ENCODE results near the gene SMARCA2.

Gene SMARCA2

GRCh38 chr9:2159521-2160454, 144.6 kb downstream of the SMARCA2 start:
- Histone ChIP-seq H3K9ac (ENCODE audit: low read depth in 1 of 2, low read length in 2 of 2) (peak overlapping the region; percentile 12 to 38), H3K4me3 (ENCODE audit: low read depth in 1 of 2, low read length in 2 of 2) (peak overlapping the region; percentile 66 to 82), H3K36me3 (ENCODE audit: control insufficient read depth in 1 of 2, insufficient read depth in 2 of 2, low read length in 2 of 2) (peaks cover 4% of the 10 kb centered on the region in 2 donors), H3K9me3 (ENCODE audit: control insufficient read depth in 1 of 2, low read length in 2 of 2) (no peaks in the 10 kb centered on the region), H3K27me3 (ENCODE audit: control insufficient read depth in 1 of 2, insufficient read depth in 2 of 2, low read length in 2 of 2) (no peaks in the 10 kb centered on the region), H3K27ac (ENCODE audit: low read depth, low read length) (peak overlapping the region; percentile 30), H3K4me1 (ENCODE audit: control insufficient read depth in 1 of 2, insufficient read depth in 2 of 2, low read length in 2 of 2) (peaks cover 14 to 24% of the 10 kb centered on the region in 2 donors)

GRCh38 chr9:2161661-2162060, 146.5 kb downstream of the SMARCA2 start:
- Histone ChIP-seq H3K4me3 (ENCODE audit: low read depth in 1 of 2, low read length in 2 of 2) (no peak overlapping the region), H3K4me1 (ENCODE audit: control insufficient read depth in 1 of 2, insufficient read depth in 2 of 2, low read length in 2 of 2) (peaks cover 14 to 24% of the 10 kb centered on the region in 2 donors), H3K9me3 (ENCODE audit: control insufficient read depth in 1 of 2, low read length in 2 of 2) (no peaks in the 10 kb centered on the region), H3K27ac (ENCODE audit: low read depth, low read length) (no peak overlapping the region), H3K9ac (ENCODE audit: low read depth in 1 of 2, low read length in 2 of 2) (no peak overlapping the region), H3K27me3 (ENCODE audit: control insufficient read depth in 1 of 2, insufficient read depth in 2 of 2, low read length in 2 of 2) (no peaks in the 10 kb centered on the region), H3K36me3 (ENCODE audit: control insufficient read depth in 1 of 2, insufficient read depth in 2 of 2, low read length in 2 of 2) (peaks cover 4% of the 10 kb centered on the region in 2 donors)

- H3K9me3 ChIP-seq (ENCODE audit: control insufficient read depth in 1 of 2, low read length in 2 of 2) = no peaks in the 10 kb centered on the region
- no peak overlapping the region for H3K27ac ChIP-seq (ENCODE audit: low read depth, low read length)
- no peak overlapping the region for H3K4me3 ChIP-seq (ENCODE audit: low read depth in 1 of 2, low read length in 2 of 2)
- H3K27me3 ChIP-seq (ENCODE audit: control insufficient read depth in 1 of 2, insufficient read depth in 2 of 2, low read length in 2 of 2) = no peaks in the 10 kb centered on the region
- H3K4me1 ChIP-seq (ENCODE audit: control insufficient read depth in 1 of 2, insufficient read depth in 2 of 2, low read length in 2 of 2) = peaks cover 5 to 16% of the 10 kb centered on the region in 2 donors
- H3K9ac ChIP-seq (ENCODE audit: low read depth in 1 of 2, low read length in 2 of 2) = no peak overlapping the region
- H3K36me3 ChIP-seq (ENCODE audit: control insufficient read depth in 1 of 2, insufficient read depth in 2 of 2, low read length in 2 of 2) = peaks cover 4% of the 10 kb centered on the region in 2 donors
These were observed 148.2 kb downstream of the SMARCA2 start for GRCh38 chr9:2163231-2163885.

- Histone ChIP-seq H3K4me3 (ENCODE audit: low read depth in 1 of 2, low read length in 2 of 2) (no peak overlapping the region), H3K27ac (ENCODE audit: low read depth, low read length) (no peak overlapping the region), H3K36me3 (ENCODE audit: control insufficient read depth in 1 of 2, insufficient read depth in 2 of 2, low read length in 2 of 2) (peaks cover 4 to 9% of the 10 kb centered on the region in 2 donors), H3K9me3 (ENCODE audit: control insufficient read depth in 1 of 2, low read length in 2 of 2) (no peaks in the 10 kb centered on the region), H3K9ac (ENCODE audit: low read depth in 1 of 2, low read length in 2 of 2) (no peak overlapping the region), H3K4me1 (ENCODE audit: control insufficient read depth in 1 of 2, insufficient read depth in 2 of 2, low read length in 2 of 2) (peaks cover 5 to 16% of the 10 kb centered on the region in 2 donors), H3K27me3 (ENCODE audit: control insufficient read depth in 1 of 2, insufficient read depth in 2 of 2, low read length in 2 of 2) (no peaks in the 10 kb centered on the region)
These were observed 149.1 kb downstream of the SMARCA2 start for GRCh38 chr9:2164268-2164667.

GRCh38 chr9:2166203-2166602, 151.1 kb downstream of the SMARCA2 start:
- no peaks in the 10 kb centered on the region for H3K27me3 ChIP-seq (ENCODE audit: control insufficient read depth in 1 of 2, insufficient read depth in 2 of 2, low read length in 2 of 2)
- H3K27ac ChIP-seq (ENCODE audit: low read depth, low read length) = no peak overlapping the region
- peaks cover 0 to 1% of the 10 kb centered on the region in 2 donors for H3K4me1 ChIP-seq (ENCODE audit: control insufficient read depth in 1 of 2, insufficient read depth in 2 of 2, low read length in 2 of 2)
- H3K9ac ChIP-seq (ENCODE audit: low read depth in 1 of 2, low read length in 2 of 2) = no peak overlapping the region
- H3K9me3 ChIP-seq (ENCODE audit: control insufficient read depth in 1 of 2, low read length in 2 of 2) = no peaks in the 10 kb centered on the region
- H3K4me3 ChIP-seq (ENCODE audit: low read depth in 1 of 2, low read length in 2 of 2) = no peak overlapping the region
- peaks cover 4 to 20% of the 10 kb centered on the region in 2 donors for H3K36me3 ChIP-seq (ENCODE audit: control insufficient read depth in 1 of 2, insufficient read depth in 2 of 2, low read length in 2 of 2)

GRCh38 chr9:2169035-2169434, 153.9 kb downstream of the SMARCA2 start:
- Histone ChIP-seq H3K27me3 (ENCODE audit: control insufficient read depth in 1 of 2, insufficient read depth in 2 of 2, low read length in 2 of 2) (no peaks in the 10 kb centered on the region), H3K27ac (ENCODE audit: low read depth, low read length) (no peak overlapping the region), H3K36me3 (ENCODE audit: control insufficient read depth in 1 of 2, insufficient read depth in 2 of 2, low read length in 2 of 2) (peaks cover 11 to 27% of the 10 kb centered on the region in 2 donors), H3K9me3 (ENCODE audit: control insufficient read depth in 1 of 2, low read length in 2 of 2) (no peaks in the 10 kb centered on the region), H3K4me1 (ENCODE audit: control insufficient read depth in 1 of 2, insufficient read depth in 2 of 2, low read length in 2 of 2) (no peaks in the 10 kb centered on the region), H3K4me3 (ENCODE audit: low read depth in 1 of 2, low read length in 2 of 2) (no peak overlapping the region), H3K9ac (ENCODE audit: low read depth in 1 of 2, low read length in 2 of 2) (no peak overlapping the region)

GRCh38 chr9:2170722-2171121, 155.6 kb downstream of the SMARCA2 start:
- Histone ChIP-seq H3K9me3 (ENCODE audit: control insufficient read depth in 1 of 2, low read length in 2 of 2) (no peaks in the 10 kb centered on the region), H3K36me3 (ENCODE audit: control insufficient read depth in 1 of 2, insufficient read depth in 2 of 2, low read length in 2 of 2) (peaks cover 8 to 27% of the 10 kb centered on the region in 2 donors), H3K4me1 (ENCODE audit: control insufficient read depth in 1 of 2, insufficient read depth in 2 of 2, low read length in 2 of 2) (no peaks in the 10 kb centered on the region), H3K27ac (ENCODE audit: low read depth, low read length) (no peak overlapping the region), H3K27me3 (ENCODE audit: control insufficient read depth in 1 of 2, insufficient read depth in 2 of 2, low read length in 2 of 2) (no peaks in the 10 kb centered on the region), H3K9ac (ENCODE audit: low read depth in 1 of 2, low read length in 2 of 2) (no peak overlapping the region), H3K4me3 (ENCODE audit: low read depth in 1 of 2, low read length in 2 of 2) (no peak overlapping the region)

- Histone ChIP-seq H3K4me1 (ENCODE audit: control insufficient read depth in 1 of 2, insufficient read depth in 2 of 2, low read length in 2 of 2) (no peaks in the 10 kb centered on the region), H3K9ac (ENCODE audit: low read depth in 1 of 2, low read length in 2 of 2) (no peak overlapping the region), H3K27me3 (ENCODE audit: control insufficient read depth in 1 of 2, insufficient read depth in 2 of 2, low read length in 2 of 2) (no peaks in the 10 kb centered on the region), H3K9me3 (ENCODE audit: control insufficient read depth in 1 of 2, low read length in 2 of 2) (no peaks in the 10 kb centered on the region), H3K27ac (ENCODE audit: low read depth, low read length) (no peak overlapping the region), H3K36me3 (ENCODE audit: control insufficient read depth in 1 of 2, insufficient read depth in 2 of 2, low read length in 2 of 2) (peaks cover 8 to 27% of the 10 kb centered on the region in 2 donors), H3K4me3 (ENCODE audit: low read depth in 1 of 2, low read length in 2 of 2) (no peak overlapping the region)
These were observed 158.0 kb downstream of the SMARCA2 start for GRCh38 chr9:2173170-2173569.

- Histone ChIP-seq H3K36me3 (ENCODE audit: control insufficient read depth in 1 of 2, insufficient read depth in 2 of 2, low read length in 2 of 2) (peaks cover 8 to 26% of the 10 kb centered on the region in 2 donors), H3K9ac (ENCODE audit: low read depth in 1 of 2, low read length in 2 of 2) (no peak overlapping the region), H3K4me1 (ENCODE audit: control insufficient read depth in 1 of 2, insufficient read depth in 2 of 2, low read length in 2 of 2) (no peaks in the 10 kb centered on the region), H3K4me3 (ENCODE audit: low read depth in 1 of 2, low read length in 2 of 2) (no peak overlapping the region), H3K9me3 (ENCODE audit: control insufficient read depth in 1 of 2, low read length in 2 of 2) (no peaks in the 10 kb centered on the region), H3K27me3 (ENCODE audit: control insufficient read depth in 1 of 2, insufficient read depth in 2 of 2, low read length in 2 of 2) (no peaks in the 10 kb centered on the region), H3K27ac (ENCODE audit: low read depth, low read length) (no peak overlapping the region)
These were observed 158.7 kb downstream of the SMARCA2 start for GRCh38 chr9:2173861-2174260.

- Histone ChIP-seq H3K9me3 (ENCODE audit: control insufficient read depth in 1 of 2, low read length in 2 of 2) (no peaks in the 10 kb centered on the region), H3K4me3 (ENCODE audit: low read depth in 1 of 2, low read length in 2 of 2) (no peak overlapping the region), H3K36me3 (ENCODE audit: control insufficient read depth in 1 of 2, insufficient read depth in 2 of 2, low read length in 2 of 2) (peaks cover 8 to 21% of the 10 kb centered on the region in 2 donors), H3K27ac (ENCODE audit: low read depth, low read length) (no peak overlapping the region), H3K9ac (ENCODE audit: low read depth in 1 of 2, low read length in 2 of 2) (no peak overlapping the region), H3K4me1 (ENCODE audit: control insufficient read depth in 1 of 2, insufficient read depth in 2 of 2, low read length in 2 of 2) (no peaks in the 10 kb centered on the region), H3K27me3 (ENCODE audit: control insufficient read depth in 1 of 2, insufficient read depth in 2 of 2, low read length in 2 of 2) (no peaks in the 10 kb centered on the region)
These were observed 159.2 kb downstream of the SMARCA2 start for GRCh38 chr9:2174306-2174705.

Measured in duodenal mucosa (tissue), 2 donors.